HepG2 (cell line): ENCODE measurements around the gene KIF1C. TPM values are rescaled to one million over a fixed set of nuclear protein-coding genes. Genes with fewer than 3 reads are reported as not detected.

Experiments
- CHD4 ChIP-seq: fragments of 200-600 bp; sonication (generic); IDR thresholded peaks from 2 replicates; pipeline ENCODE4 v1.7.0; 2017; ENCODE audit warnings: mild to moderate bottlenecking, low read length, borderline replicate concordance
- NPAS2 ChIP-seq: sonication (generic); formaldehyde crosslinking; IDR thresholded peaks from 2 replicates; pipeline ENCODE4 v1.8.0; 2022; ENCODE audit warnings: mild to moderate bottlenecking, missing genetic modification reagents, borderline replicate concordance
- NR1H2 ChIP-seq: sonication (generic); formaldehyde crosslinking; IDR thresholded peaks from 2 replicates; pipeline ENCODE4 v1.8.1; 2022; ENCODE audit warnings: low read depth, missing genetic modification reagents, borderline replicate concordance
- PAX8 ChIP-seq: sonication (generic); formaldehyde crosslinking; IDR thresholded peaks from 2 replicates; pipeline ENCODE4 v1.8.0; 2022; ENCODE audit warnings: mild to moderate bottlenecking, missing genetic modification reagents, borderline replicate concordance
- PHF8 ChIP-seq: sonication (generic); formaldehyde crosslinking; IDR thresholded peaks from 2 replicates; pipeline ENCODE4 v1.5.0; 2020; ENCODE audit warnings: missing genetic modification reagents
- RFXAP ChIP-seq: sonication (generic); formaldehyde crosslinking; IDR thresholded peaks from 2 replicates; pipeline ENCODE4 v1.4.0; 2020; ENCODE audit warnings: missing genetic modification reagents, borderline replicate concordance
- SMAD9 ChIP-seq: sonication (generic); formaldehyde crosslinking; IDR thresholded peaks from 2 replicates; pipeline ENCODE4 v1.5.1; 2020; ENCODE audit warnings: mild to moderate bottlenecking, missing genetic modification reagents
- SP4 ChIP-seq: sonication (generic); formaldehyde crosslinking; IDR thresholded peaks from 2 replicates; pipeline ENCODE4 v1.8.1; 2023; ENCODE audit warnings: mild to moderate bottlenecking, missing genetic modification reagents
- ZFP90 ChIP-seq: sonication (generic); formaldehyde crosslinking; IDR thresholded peaks from 2 replicates; pipeline ENCODE4 v1.8.0; 2022; ENCODE audit warnings: missing genetic modification reagents, mild to moderate bottlenecking, inconsistent platforms, borderline replicate concordance
- ZNF501 ChIP-seq: sonication (generic); formaldehyde crosslinking; IDR thresholded peaks from 2 replicates; pipeline ENCODE4 v1.5.1; 2020; ENCODE audit warnings: mild to moderate bottlenecking, moderate library complexity, missing genetic modification reagents
- ZNF562 ChIP-seq: sonication (generic); formaldehyde crosslinking; IDR thresholded peaks from 2 replicates; pipeline ENCODE4 v1.8.0; 2022; ENCODE audit warnings: missing genetic modification reagents, borderline replicate concordance
- ZNF615 ChIP-seq: sonication (generic); formaldehyde crosslinking; IDR thresholded peaks from 2 replicates; pipeline ENCODE4 v1.5.0; 2020; ENCODE audit warnings: mild to moderate bottlenecking, missing genetic modification reagents, borderline replicate concordance
- ZNF652 ChIP-seq: IDR thresholded peaks from 2 replicates; pipeline ENCODE4 v1.6.1; 2016; ENCODE audit warnings: low read depth, borderline replicate concordance
- ZNF724P ChIP-seq: sonication (generic); formaldehyde crosslinking; IDR thresholded peaks from 2 replicates; pipeline ENCODE4 v1.8.0; 2022; ENCODE audit warnings: missing genetic modification reagents, borderline replicate concordance
- ZNF839 ChIP-seq: sonication (generic); formaldehyde crosslinking; IDR thresholded peaks from 2 replicates; pipeline ENCODE4 v1.4.0; 2020; ENCODE audit warnings: missing genetic modification reagents, mild to moderate bottlenecking, borderline replicate concordance
- polyA plus RNA-seq, 8 experiments: library from polyadenylated mRNA; depleted of rRNA in 3 of 8; stranded (reverse) in 7 of 8; unstranded in 1 of 8; fragments of >200 nt; fragmentation: Illumina TruSeq in 4 of 8; extraction: Trizol in 4 of 8; gene quantifications; 2 replicates each; pipeline versions ENCODE4 v1.2.1 to v1.2.3, GENCODE V29; 2011 to 2016; ENCODE audit warnings: low read depth in 4 of 8, missing spikeins in 1 of 8, mixed read lengths in 1 of 8; ENCODE audit not compliant: insufficient read depth in 1 of 8
- total RNA-seq, 5 experiments: library from RNA; depleted of rRNA; stranded (reverse); fragments of >200 nt; fragmentation: Illumina TruSeq; extraction: Trizol; gene quantifications; 2 replicates each; pipeline ENCODE4 v1.2.3, GENCODE V29; 2016; ENCODE audit warnings: low read depth in 1 of 5
- TF ChIP-seq, protein P1 (sequence below): IDR thresholded peaks from 2 replicates; pipeline ENCODE4 v1.4.0; 2020; ENCODE audit warnings: mild to moderate bottlenecking, missing genetic modification reagents
- TF ChIP-seq, protein P2 (sequence below): sonication (generic); formaldehyde crosslinking; IDR thresholded peaks from 2 replicates; pipeline ENCODE4 v1.8.1; 2023; ENCODE audit warnings: mild to moderate bottlenecking, missing genetic modification reagents, borderline replicate concordance
- TF ChIP-seq, protein P3 (sequence below): sonication (generic); formaldehyde crosslinking; IDR thresholded peaks from 2 replicates; pipeline ENCODE4 v1.4.0; 2020; ENCODE audit warnings: missing genetic modification reagents, borderline replicate concordance
- TF ChIP-seq, protein P4 (sequence below): sonication (generic); formaldehyde crosslinking; IDR thresholded peaks from 2 replicates; pipeline ENCODE4 v1.4.0; 2020; ENCODE audit warnings: mild to moderate bottlenecking, missing genetic modification reagents
- TF ChIP-seq, protein P5 (sequence below): sonication (generic); formaldehyde crosslinking; IDR thresholded peaks from 2 replicates; pipeline ENCODE4 v1.5.1; 2020; ENCODE audit warnings: mild to moderate bottlenecking, moderate library complexity, missing genetic modification reagents

The KIF1C gene
- total and polyA plus RNA-seq, 2 of the 13 experiments (the other 11 are each of a cell fraction or from before 2014, with no cell fraction given), result 70.0 to 104 TPM

GRCh38 chr17:4969551-4970173 is 28.1 kb upstream of the KIF1C start (continued):
- TF ChIP-seq, protein P1, sequence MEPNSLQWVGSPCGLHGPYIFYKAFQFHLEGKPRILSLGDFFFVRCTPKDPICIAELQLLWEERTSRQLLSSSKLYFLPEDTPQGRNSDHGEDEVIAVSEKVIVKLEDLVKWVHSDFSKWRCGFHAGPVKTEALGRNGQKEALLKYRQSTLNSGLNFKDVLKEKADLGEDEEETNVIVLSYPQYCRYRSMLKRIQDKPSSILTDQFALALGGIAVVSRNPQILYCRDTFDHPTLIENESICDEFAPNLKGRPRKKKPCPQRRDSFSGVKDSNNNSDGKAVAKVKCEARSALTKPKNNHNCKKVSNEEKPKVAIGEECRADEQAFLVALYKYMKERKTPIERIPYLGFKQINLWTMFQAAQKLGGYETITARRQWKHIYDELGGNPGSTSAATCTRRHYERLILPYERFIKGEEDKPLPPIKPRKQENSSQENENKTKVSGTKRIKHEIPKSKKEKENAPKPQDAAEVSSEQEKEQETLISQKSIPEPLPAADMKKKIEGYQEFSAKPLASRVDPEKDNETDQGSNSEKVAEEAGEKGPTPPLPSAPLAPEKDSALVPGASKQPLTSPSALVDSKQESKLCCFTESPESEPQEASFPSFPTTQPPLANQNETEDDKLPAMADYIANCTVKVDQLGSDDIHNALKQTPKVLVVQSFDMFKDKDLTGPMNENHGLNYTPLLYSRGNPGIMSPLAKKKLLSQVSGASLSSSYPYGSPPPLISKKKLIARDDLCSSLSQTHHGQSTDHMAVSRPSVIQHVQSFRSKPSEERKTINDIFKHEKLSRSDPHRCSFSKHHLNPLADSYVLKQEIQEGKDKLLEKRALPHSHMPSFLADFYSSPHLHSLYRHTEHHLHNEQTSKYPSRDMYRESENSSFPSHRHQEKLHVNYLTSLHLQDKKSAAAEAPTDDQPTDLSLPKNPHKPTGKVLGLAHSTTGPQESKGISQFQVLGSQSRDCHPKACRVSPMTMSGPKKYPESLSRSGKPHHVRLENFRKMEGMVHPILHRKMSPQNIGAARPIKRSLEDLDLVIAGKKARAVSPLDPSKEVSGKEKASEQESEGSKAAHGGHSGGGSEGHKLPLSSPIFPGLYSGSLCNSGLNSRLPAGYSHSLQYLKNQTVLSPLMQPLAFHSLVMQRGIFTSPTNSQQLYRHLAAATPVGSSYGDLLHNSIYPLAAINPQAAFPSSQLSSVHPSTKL, result no peak
- TF ChIP-seq RFXAP (CRISPR knock-in tag) (0 out of 2 replicates have a peak, but pooled peaks have one; percentile 32), ZFP90 (CRISPR knock-in tag) (no peak; the same call in 1 of the 2 replicates), ZNF615 (CRISPR knock-in tag) (no peak), ZNF839 (CRISPR knock-in tag) (no peak), ZNF724P (CRISPR knock-in tag) (no peak), NR1H2 (CRISPR knock-in tag) (no peak), SMAD9 (CRISPR knock-in tag) (no peak), PAX8 (CRISPR knock-in tag) (no peak), ZNF652 (CRISPR knock-in tag) (no peak), SP4 (CRISPR knock-in tag) (no peak), NPAS2 (CRISPR knock-in tag) (no peak), CHD4 (no peak), PHF8 (CRISPR knock-in tag) (0 out of 2 replicates have a peak, but pooled peaks have one; percentile 31), ZNF562 (CRISPR knock-in tag) (no peak), ZNF501 (CRISPR knock-in tag) (0 out of 2 replicates have a peak, but pooled peaks have one; percentile 3)
- TF ChIP-seq, protein P2, sequence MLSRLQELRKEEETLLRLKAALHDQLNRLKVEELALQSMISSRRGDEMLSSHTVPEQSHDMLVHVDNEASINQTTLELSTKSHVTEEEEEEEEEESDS (CRISPR knock-in tag), result no peak
- TF ChIP-seq, protein P3, sequence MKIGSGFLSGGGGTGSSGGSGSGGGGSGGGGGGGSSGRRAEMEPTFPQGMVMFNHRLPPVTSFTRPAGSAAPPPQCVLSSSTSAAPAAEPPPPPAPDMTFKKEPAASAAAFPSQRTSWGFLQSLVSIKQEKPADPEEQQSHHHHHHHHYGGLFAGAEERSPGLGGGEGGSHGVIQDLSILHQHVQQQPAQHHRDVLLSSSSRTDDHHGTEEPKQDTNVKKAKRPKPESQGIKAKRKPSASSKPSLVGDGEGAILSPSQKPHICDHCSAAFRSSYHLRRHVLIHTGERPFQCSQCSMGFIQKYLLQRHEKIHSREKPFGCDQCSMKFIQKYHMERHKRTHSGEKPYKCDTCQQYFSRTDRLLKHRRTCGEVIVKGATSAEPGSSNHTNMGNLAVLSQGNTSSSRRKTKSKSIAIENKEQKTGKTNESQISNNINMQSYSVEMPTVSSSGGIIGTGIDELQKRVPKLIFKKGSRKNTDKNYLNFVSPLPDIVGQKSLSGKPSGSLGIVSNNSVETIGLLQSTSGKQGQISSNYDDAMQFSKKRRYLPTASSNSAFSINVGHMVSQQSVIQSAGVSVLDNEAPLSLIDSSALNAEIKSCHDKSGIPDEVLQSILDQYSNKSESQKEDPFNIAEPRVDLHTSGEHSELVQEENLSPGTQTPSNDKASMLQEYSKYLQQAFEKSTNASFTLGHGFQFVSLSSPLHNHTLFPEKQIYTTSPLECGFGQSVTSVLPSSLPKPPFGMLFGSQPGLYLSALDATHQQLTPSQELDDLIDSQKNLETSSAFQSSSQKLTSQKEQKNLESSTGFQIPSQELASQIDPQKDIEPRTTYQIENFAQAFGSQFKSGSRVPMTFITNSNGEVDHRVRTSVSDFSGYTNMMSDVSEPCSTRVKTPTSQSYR (CRISPR knock-in tag), result no peak
- TF ChIP-seq, protein P4, sequence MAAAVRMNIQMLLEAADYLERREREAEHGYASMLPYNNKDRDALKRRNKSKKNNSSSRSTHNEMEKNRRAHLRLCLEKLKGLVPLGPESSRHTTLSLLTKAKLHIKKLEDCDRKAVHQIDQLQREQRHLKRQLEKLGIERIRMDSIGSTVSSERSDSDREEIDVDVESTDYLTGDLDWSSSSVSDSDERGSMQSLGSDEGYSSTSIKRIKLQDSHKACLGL (CRISPR knock-in tag), result no peak
- TF ChIP-seq, protein P5, sequence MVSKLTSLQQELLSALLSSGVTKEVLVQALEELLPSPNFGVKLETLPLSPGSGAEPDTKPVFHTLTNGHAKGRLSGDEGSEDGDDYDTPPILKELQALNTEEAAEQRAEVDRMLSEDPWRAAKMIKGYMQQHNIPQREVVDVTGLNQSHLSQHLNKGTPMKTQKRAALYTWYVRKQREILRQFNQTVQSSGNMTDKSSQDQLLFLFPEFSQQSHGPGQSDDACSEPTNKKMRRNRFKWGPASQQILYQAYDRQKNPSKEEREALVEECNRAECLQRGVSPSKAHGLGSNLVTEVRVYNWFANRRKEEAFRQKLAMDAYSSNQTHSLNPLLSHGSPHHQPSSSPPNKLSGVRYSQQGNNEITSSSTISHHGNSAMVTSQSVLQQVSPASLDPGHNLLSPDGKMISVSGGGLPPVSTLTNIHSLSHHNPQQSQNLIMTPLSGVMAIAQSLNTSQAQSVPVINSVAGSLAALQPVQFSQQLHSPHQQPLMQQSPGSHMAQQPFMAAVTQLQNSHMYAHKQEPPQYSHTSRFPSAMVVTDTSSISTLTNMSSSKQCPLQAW (CRISPR knock-in tag), result no peak
